Adipose tissue (tissue), 3 donors: Measurements from ENCODE around the gene RUNDC1. TPM values are rescaled to one million over a fixed set of nuclear protein-coding genes. Genes with fewer than 3 reads are reported as not detected.
A peak's percentile ranks its signal among the peaks of the same experiment; 100 is the strongest.

Experiments used
- H3K27ac ChIP-seq: one replicate; pipeline ENCODE4 v1.5.1; 2013; ENCODE audit warnings: low read depth, low read length
- WGBS, 3 donors: extraction: QIAGEN DNeasy Blood & Tissue Kit; methylation state at CpG; one replicate each; pipeline ENCODE4 v1.1.7; 2013; 5-methylcytosine and 5-hydroxymethylcytosine counted together
- polyA plus RNA-seq, 3 donors: library from polyadenylated mRNA; stranded (reverse); fragments of 200-250 nt; gene quantifications; one replicate each; pipeline ENCODE4 v1.2.3, GENCODE V29; 2013
- donor health status: healthy with polysubstance abuse.
- donor health status: Bipolar disorder and iron deficiency.
- donor health status: healthy.

The RUNDC1 gene
- polyA plus RNA-seq, 3 donors = 4.3 to 5.6 (median 4.6) TPM

DNA sequence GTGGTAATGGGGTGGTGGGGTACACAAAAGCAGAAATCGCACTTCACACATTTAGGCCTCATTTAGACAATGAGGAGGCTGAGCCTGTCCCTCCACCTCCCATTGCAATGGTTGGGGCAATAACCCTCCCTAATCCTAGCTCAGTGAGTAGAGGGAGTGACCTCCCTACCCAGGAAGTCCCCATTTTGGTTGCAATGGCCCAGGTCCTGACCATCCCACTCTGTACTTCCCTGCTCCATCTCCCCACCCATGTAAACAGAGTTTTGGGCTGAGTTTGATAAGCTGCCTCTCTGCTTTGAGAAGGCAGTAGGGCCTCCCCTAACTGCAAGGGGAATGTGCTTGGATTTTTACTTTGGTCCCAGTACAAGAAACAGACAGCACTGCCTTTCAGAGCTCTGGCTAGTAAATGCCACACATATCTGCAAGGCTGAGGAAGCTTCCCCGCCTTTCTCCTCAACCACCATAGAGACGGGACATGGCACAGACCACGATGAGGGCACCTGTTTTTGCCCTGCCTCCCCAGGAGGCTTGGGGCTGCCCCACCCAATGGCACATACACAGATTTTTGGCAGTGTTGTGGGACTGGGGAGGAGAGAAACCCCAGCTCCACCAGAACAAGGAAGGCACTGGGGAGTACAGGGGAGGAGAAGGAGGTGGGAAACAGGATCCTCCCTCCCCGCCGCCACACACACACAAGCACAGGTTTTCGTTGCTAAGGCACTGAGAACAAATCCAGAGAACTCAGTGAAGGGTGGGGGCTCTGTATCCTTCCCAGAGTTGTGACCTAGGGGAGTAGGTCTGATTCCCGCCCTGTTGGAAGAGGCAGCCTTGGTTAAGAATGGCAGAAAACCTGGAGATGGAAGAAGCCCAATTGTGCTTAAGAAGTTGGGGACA is 34.5 kb downstream of the RUNDC1 start:
- no peak overlapping the region for H3K27ac ChIP-seq
- 40 to 88% (median 45%) methylated on average over 8 of the region's 8 CpGs for WGBS, 3 donors

DNA sequence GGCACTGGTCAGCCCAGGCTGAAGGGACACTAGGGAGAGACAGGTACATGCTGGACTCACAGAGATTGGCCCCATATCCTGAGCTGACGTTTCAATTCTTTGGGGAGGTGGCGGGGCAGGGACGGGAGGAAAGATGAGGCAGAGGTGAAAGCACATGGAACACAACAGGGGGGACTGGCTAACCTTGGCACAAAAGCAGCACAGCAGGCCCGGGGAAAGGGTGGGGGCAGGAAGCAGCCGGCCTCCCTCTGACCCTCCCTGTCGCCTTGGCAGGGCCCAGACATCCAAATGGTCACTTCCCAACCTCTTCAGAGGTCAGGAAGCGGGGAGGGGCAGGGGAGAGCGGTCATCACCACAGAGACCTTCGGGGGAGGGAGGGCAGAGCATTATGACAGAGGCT is 35.2 kb downstream of the RUNDC1 start:
- 19 to 72% (median 28%) methylated on average over 8 to 9 of the region's 9 CpGs for WGBS, 3 donors
- H3K27ac ChIP-seq = no peak overlapping the region

DNA sequence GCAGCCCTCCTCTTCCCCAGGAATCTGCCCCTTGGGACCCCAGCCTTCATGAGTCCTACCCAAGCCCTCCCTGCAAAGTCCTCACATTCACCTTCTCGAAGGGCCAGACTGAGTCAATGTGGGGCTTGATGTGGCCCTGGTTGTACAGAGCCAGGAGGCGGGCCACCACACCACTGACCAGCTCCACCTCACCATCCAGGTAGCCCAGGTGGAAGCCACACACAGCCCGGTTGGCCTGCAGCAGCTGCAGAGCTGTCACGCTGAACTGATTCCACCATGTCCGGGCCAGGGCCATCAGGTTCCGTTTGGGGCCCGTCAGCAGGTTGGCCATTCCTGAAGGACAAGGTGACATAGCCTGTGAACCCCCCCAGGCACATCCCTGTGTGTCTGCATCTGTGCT is 35.9 kb downstream of the RUNDC1 start:
- H3K27ac ChIP-seq = no peak overlapping the region
- WGBS, 3 donors = 80 to 90% (median 83%) methylated on average over 7 of the region's 7 CpGs

DNA sequence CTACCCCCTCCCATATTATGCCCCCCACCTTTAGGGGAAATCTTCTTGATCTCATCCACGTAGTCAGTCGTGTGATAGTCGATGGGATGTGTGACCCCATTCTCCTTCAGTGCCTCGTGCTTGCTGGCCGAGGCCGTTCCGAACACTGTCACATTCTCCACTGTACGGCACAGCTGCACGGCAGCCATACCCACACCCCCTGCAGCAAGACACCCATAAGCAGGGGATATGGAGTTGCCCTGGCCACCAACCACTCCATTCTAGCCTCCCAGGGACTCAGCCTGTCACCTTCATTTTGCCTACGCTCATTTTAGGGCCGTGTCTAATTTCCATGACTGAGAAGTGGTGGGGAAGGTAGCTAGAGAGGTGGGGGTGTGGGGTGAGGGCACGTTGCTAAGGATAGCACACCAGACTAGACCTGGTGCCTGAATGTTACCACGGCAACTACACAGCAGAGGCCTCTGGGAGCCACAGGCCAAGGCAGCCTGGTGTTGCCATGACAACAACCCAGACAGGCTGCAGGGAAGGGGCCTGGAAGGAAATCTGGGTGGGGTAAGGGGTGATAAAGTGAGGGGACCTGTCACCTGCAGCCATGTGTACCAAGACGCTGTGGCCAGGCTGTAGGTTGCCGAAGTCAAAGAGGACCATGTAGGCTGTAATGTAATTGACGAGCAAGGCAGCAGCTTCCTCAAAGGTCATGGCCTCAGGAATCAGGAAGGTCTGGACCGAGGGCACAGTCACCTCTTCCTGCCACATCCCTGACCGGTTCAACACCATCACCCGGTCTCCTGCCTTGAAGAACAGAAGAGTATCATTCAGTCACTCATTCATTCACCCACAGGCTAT is 37.9 kb downstream of the RUNDC1 start:
- no peak overlapping the region for H3K27ac ChIP-seq
- WGBS, 3 donors = 63 to 71% (median 64%) methylated on average over 19 of the region's 19 CpGs

GRCh38 chr17:43018932-43019331 is 38.6 kb downstream of the RUNDC1 start:
- no peak overlapping the region for H3K27ac ChIP-seq
- WGBS, 3 donors = 23 to 53% (median 24%) methylated on average over 4 of the region's 4 CpGs

DNA sequence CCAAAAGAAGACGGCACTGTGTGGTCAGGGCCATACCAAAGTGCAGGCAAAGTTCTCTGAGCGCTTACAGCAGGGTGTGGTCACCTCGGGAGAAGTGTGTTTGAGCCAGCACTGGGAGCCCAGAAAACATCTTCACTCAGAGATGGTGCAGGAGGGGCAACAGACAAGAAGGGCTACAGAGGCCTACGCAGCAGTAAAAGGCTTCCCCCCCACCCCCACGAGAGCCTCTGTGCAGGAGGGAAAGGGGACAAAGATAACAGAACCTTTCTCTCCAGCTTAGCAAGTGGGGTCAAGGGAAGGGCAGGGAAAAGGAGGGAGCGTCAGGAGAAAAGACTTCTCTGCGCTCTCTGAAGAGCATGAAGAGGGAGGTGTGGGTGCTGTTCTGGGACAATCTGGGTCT is 39.1 kb downstream of the RUNDC1 start:
- H3K27ac ChIP-seq = peak overlapping the region; percentile 2
- 16 to 58% (median 22%) methylated on average over 7 of the region's 7 CpGs for WGBS, 3 donors

DNA sequence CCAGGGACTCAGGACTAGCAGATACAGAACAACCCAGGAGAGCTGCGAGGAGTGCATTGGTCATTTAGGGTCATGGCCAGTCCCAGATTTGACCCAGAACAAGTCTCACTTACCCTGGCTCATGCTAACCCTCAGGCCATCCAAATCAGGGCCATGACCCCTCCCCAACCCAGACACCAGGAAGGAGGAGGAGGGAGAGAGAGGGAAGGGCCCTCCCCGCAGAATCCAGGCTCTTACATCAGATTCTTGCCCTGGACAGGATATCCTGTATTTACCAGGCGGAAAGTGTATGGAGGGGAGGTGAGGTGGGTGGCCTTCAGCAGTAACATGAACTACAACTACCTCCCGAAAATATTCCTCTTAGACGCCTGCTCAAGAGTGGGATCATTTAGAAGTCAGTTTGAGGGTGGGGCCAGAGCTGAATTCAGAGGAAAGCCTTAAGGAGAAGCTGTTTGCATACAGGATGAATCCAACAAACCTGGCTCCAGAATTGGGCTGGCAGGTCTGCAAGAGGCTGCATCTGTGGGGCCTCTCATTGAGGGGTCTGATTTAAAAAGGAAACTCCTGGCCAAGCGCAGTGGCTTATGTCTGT is 39.8 kb downstream of the RUNDC1 start:
- 27 to 76% (median 35%) methylated on average over 6 of the region's 6 CpGs for WGBS, 3 donors
- H3K27ac ChIP-seq = peak overlapping the region; percentile 2

DNA sequence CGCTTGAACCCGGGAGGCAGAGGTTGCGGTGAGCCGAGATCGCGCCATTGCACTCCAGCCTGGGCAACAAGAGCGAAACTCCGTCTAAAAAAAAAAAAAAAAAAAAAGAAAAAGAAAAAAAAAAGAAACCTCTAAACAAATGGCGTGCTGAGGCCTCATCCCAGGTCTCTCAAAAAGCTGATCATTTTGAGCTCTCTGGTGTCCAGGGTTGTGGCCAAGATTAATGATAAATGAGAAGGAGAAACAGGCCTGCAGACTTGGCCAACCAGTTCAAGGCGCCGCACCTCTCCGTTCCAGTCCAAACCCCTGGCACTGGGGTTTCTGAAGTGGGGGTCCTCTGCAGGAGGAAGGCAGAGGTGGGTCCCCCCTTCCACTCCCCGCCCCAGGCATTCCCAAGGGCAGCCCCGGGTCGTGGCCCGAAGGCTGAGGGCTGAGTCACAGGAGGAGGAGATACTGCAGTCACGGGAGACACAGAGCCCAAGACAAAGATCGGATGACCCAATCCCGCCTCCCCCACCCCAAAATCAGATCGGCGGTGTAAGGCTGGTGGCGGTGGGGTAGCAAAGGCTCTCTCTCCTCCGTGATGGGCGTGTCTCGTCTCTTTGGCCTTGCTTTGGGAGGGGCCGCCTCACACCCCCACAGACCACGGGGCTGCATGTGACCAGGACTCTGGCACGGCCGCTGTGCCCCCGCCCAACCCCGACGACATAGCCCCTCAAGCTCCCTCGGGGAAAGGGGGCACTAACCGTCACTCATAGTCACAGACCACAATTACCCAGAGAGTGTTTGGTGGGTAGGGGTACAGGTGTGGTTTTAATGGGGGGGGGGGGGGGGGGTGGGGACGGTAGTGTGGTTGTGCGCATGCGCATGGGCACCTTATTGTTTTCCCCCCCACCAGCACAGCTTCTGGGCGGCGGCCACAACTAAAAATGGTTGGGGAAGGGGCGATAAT is 40.7 kb downstream of the RUNDC1 start:
- 8 to 14% (median 13%) methylated on average over 31 to 37 of the region's 40 CpGs for WGBS, 3 donors
- peak overlapping the region; percentile 40 for H3K27ac ChIP-seq

DNA sequence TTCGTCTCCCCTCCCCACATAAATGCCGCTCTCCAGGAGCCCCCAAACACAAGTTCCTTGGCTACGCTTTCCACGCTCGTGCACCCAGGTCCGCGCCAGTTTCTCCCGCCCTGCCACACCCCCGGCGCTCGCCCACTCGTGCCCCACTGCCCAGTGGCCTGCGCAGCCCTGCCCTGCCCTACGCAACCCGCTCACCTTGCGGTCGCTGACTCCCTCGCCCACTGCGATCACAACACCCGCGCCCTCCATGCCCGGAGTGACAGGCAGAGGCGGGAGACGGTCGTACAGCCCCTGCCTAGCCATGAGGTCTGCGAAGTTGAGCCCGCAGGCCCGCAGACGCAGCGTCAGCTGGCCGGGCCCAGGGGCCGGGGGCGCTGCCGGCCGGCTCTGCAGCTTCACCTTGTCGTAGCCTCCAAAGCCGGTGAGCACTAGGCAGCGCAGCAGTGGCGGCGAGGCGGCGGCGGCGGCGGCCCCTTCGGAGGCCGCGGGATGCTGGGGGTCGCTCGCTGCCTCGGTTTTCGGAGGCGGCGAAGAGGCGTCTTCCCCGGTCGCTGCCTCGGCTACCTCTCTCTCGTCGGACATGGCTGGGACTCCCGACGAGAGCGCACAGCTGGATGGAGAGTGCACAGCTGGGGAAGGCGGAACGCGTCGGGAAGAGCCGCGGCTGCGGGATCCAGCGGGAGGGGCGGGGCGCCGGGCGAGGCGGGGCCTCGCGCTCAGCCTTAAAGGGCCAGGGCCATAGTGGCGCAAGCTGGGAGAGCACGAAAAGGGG is 41.6 kb downstream of the RUNDC1 start, which contains the start of gene VAT1:
Gene VAT1, minus strand, starts transcription at position 645 of the 772 bp plus-strand sequence. Its CDS starts 63 bp downstream, at position 582.
- 1% methylated on average over 73 to 80 of the region's 80 CpGs for WGBS, 3 donors
- H3K27ac ChIP-seq = peak within 1 kb of the TSS; percentile 40

DNA sequence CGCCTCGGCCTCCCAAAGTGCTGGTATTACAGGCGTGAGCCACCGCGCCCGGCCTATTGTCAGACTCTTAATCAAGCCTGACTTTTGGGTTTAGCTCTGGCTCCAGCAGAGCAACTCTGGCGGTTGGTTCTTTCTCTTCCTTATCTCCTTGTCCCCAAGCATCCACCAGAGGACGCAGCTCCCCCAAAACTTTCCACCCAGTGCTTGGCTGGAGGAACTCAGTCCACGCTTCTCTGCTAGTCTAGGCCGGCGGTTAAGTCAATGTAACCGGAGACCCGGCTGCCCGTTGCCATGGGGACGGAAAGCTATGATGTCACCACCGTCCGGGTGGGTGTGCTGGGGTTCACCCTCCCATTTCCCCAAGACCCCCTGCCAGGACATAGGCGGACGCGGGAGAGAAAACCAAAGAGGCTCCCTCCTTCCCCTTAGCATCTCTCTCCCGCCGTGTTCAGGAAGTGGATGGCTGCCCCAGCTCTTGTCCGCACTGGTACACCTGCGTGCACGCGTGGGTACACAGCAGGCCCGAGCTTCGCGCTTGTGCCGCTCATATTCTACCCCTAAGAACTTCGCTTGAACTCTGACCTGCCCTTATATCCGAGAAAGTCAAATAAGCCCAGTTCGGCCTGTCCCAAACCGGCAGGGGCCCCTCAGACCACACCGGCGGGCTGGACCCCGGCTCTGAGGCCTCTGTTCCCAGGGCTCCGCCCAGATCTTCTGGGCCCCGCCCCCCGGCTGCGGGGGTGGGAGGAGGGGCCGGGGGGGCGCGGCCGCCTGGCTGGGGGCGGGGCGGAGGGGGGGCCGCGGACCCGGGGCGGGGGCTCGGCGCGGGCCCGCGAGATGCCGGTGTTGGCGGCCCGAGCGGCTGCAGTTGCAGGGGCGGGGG is 44.3 kb downstream of the RUNDC1 start, which contains the start of gene RND2:
Gene RND2, plus strand, starts transcription at position 825 of the 883 bp plus-strand sequence. CDS start 117 bp downstream, outside the sequence.
- WGBS, 3 donors = 0 to 1% (median 1%) methylated on average over 41 to 61 of the region's 61 CpGs
- H3K27ac ChIP-seq = no peak within 1 kb of the TSS

DNA sequence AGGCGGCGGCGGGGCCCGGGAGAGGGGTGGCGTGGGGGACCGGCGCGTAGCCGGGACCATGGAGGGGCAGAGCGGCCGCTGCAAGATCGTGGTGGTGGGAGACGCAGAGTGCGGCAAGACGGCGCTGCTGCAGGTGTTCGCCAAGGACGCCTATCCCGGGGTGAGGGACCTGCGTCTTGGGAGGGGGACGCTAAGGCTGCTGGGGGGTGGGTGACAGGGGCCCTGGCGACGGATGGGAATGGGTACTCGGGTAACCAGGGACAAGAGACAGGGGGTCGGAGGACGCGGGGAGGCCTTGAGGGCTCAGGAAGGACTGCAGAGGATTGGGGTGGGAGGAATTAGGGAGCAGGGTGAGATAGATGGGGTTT is 44.9 kb downstream of the RUNDC1 start:
- WGBS, 3 donors = 4 to 13% (median 9%) methylated on average over 25 to 27 of the region's 27 CpGs
- H3K27ac ChIP-seq = no peak overlapping the region

GRCh38 chr17:43025766-43026537 is 45.6 kb downstream of the RUNDC1 start:
- 53 to 76% (median 74%) methylated on average over 14 to 16 of the region's 16 CpGs for WGBS, 3 donors
- no peak overlapping the region for H3K27ac ChIP-seq

- no peak overlapping the region for H3K27ac ChIP-seq
- 69 to 71% (median 70%) methylated on average over 5 of the region's 5 CpGs for WGBS, 3 donors
These were observed 46.2 kb downstream of the RUNDC1 start for GRCh38 chr17:43026595-43026994.

GRCh38 chr17:43027091-43028032 is 47.0 kb downstream of the RUNDC1 start:
- no peak overlapping the region for H3K27ac ChIP-seq
- 74 to 86% (median 81%) methylated on average over 9 of the region's 9 CpGs for WGBS, 3 donors
